Duodenal mucosa (tissue), 2 donors: ENCODE data around the gene DHX32.

Source experiments
- H3K27ac ChIP-seq: one replicate; pipeline ENCODE4 v1.7.0; 2013; ENCODE audit warnings: low read depth, low read length
- H3K27me3 ChIP-seq, 2 donors: one replicate each; pipeline ENCODE4 v1.7.0; 2013; ENCODE audit warnings: low read length in 2 of 2, control low read depth in 1 of 2; ENCODE audit not compliant: insufficient read depth in 2 of 2, control insufficient read depth in 1 of 2
- H3K36me3 ChIP-seq, 2 donors: one replicate each; pipeline ENCODE4 v1.7.0; 2013; ENCODE audit warnings: low read length in 2 of 2, control low read depth in 1 of 2; ENCODE audit not compliant: insufficient read depth in 2 of 2, control insufficient read depth in 1 of 2
- H3K4me1 ChIP-seq, 2 donors: one replicate each; pipeline ENCODE4 v1.7.0; 2013; ENCODE audit warnings: low read length in 2 of 2, control low read depth in 1 of 2; ENCODE audit not compliant: insufficient read depth in 2 of 2, control insufficient read depth in 1 of 2
- H3K4me3 ChIP-seq, 2 donors: one replicate each; pipeline ENCODE4 v1.7.0; 2013; ENCODE audit warnings: low read length in 2 of 2, low read depth in 1 of 2
- H3K9ac ChIP-seq, 2 donors: one replicate each; pipeline ENCODE4 v1.7.0; 2013; ENCODE audit warnings: low read length in 2 of 2, low read depth in 1 of 2
- H3K9me3 ChIP-seq, 2 donors: one replicate each; pipeline ENCODE4 v1.7.0; 2013; ENCODE audit warnings: low read length in 2 of 2, control low read depth in 1 of 2; ENCODE audit not compliant: control insufficient read depth in 1 of 2

The DHX32 gene

GRCh38 chr10:125848371-125848770 is 32.7 kb downstream of the DHX32 start:
- H3K36me3 ChIP-seq: peaks cover 29 to 68% of the 10 kb centered on the region in 2 donors
- no peaks in the 10 kb centered on the region for H3K4me1 ChIP-seq
- H3K9me3 ChIP-seq: no peaks in the 10 kb centered on the region
- no peak overlapping the region for H3K27ac ChIP-seq
- H3K9ac ChIP-seq: no peak overlapping the region
- H3K27me3 ChIP-seq: no peaks in the 10 kb centered on the region
- H3K4me3 ChIP-seq: no peak overlapping the region

- Histone ChIP-seq H3K36me3 (peaks cover 23 to 62% of the 10 kb centered on the region in 2 donors), H3K4me1 (no peaks in the 10 kb centered on the region), H3K27me3 (no peaks in the 10 kb centered on the region), H3K4me3 (no peak overlapping the region), H3K9me3 (no peaks in the 10 kb centered on the region), H3K27ac (no peak overlapping the region), H3K9ac (no peak overlapping the region)
Measured at GRCh38 chr10:125846894-125847293, 34.2 kb downstream of the DHX32 start.

GRCh38 chr10:125845617-125846016 is 35.5 kb downstream of the DHX32 start:
- Histone ChIP-seq H3K9ac (no peak overlapping the region), H3K27ac (no peak overlapping the region), H3K27me3 (no peaks in the 10 kb centered on the region), H3K36me3 (peaks cover 19 to 59% of the 10 kb centered on the region in 2 donors), H3K4me1 (no peaks in the 10 kb centered on the region), H3K4me3 (no peak overlapping the region), H3K9me3 (no peaks in the 10 kb centered on the region)

GRCh38 chr10:125844751-125845221 is 36.3 kb downstream of the DHX32 start:
- Histone ChIP-seq H3K9me3 (no peaks in the 10 kb centered on the region), H3K36me3 (peaks cover 26 to 63% of the 10 kb centered on the region in 2 donors), H3K27ac (no peak overlapping the region), H3K4me1 (no peaks in the 10 kb centered on the region), H3K27me3 (no peaks in the 10 kb centered on the region), H3K9ac (no peak overlapping the region), H3K4me3 (no peak overlapping the region)

- Histone ChIP-seq H3K4me3 (no peak overlapping the region), H3K27me3 (no peaks in the 10 kb centered on the region), H3K4me1 (no peaks in the 10 kb centered on the region), H3K27ac (no peak overlapping the region), H3K9me3 (no peaks in the 10 kb centered on the region), H3K9ac (no peak overlapping the region), H3K36me3 (peaks cover 32 to 61% of the 10 kb centered on the region in 2 donors)
Measured at GRCh38 chr10:125843603-125844329, 37.3 kb downstream of the DHX32 start.

GRCh38 chr10:125840955-125841354 is 40.1 kb downstream of the DHX32 start:
- Histone ChIP-seq H3K27me3 (no peaks in the 10 kb centered on the region), H3K4me1 (no peaks in the 10 kb centered on the region), H3K4me3 (no peak overlapping the region), H3K9me3 (no peaks in the 10 kb centered on the region), H3K36me3 (peaks cover 50 to 72% of the 10 kb centered on the region in 2 donors), H3K9ac (no peak overlapping the region), H3K27ac (no peak overlapping the region)

- H3K27ac ChIP-seq: no peak overlapping the region
- H3K27me3 ChIP-seq: no peaks in the 10 kb centered on the region
- no peak overlapping the region for H3K4me3 ChIP-seq
- H3K4me1 ChIP-seq: no peaks in the 10 kb centered on the region
- H3K9ac ChIP-seq: no peak overlapping the region
- peaks cover 49 to 69% of the 10 kb centered on the region in 2 donors for H3K36me3 ChIP-seq
- no peaks in the 10 kb centered on the region for H3K9me3 ChIP-seq
Measured at GRCh38 chr10:125840406-125840805, 40.7 kb downstream of the DHX32 start.

GRCh38 chr10:125838802-125839575 is 42.1 kb downstream of the DHX32 start:
- Histone ChIP-seq H3K9ac (no peak overlapping the region), H3K4me1 (no peaks in the 10 kb centered on the region), H3K27ac (no peak overlapping the region), H3K27me3 (no peaks in the 10 kb centered on the region), H3K9me3 (no peaks in the 10 kb centered on the region), H3K4me3 (no peak overlapping the region), H3K36me3 (peaks cover 50 to 72% of the 10 kb centered on the region in 2 donors)

GRCh38 chr10:125836746-125837145 is 44.3 kb downstream of the DHX32 start:
- no peaks in the 10 kb centered on the region for H3K27me3 ChIP-seq
- no peaks in the 10 kb centered on the region for H3K9me3 ChIP-seq
- no peak overlapping the region for H3K4me3 ChIP-seq
- peaks cover 44 to 79% of the 10 kb centered on the region in 2 donors for H3K36me3 ChIP-seq
- no peak overlapping the region for H3K27ac ChIP-seq
- H3K4me1 ChIP-seq: no peaks in the 10 kb centered on the region
- no peak overlapping the region for H3K9ac ChIP-seq

- Histone ChIP-seq H3K27ac (no peak overlapping the region), H3K36me3 (peaks cover 34 to 60% of the 10 kb centered on the region in 2 donors), H3K27me3 (no peaks in the 10 kb centered on the region), H3K4me3 (no peak overlapping the region), H3K9ac (no peak overlapping the region), H3K4me1 (peaks cover 15 to 21% of the 10 kb centered on the region in 2 donors), H3K9me3 (no peaks in the 10 kb centered on the region)
Measured at GRCh38 chr10:125828311-125828710, 52.8 kb downstream of the DHX32 start.
